OCI-LY3 (cell line): ENCODE data around the gene TGFBR1.

Experiments used
- EZH2phosphoT487 ChIP-seq: fragments of 200-600 bp; shearing (Covaris generic); IDR thresholded peaks from 2 replicates; pipeline ENCODE4 v1.6.1; 2018; ENCODE audit warnings: antibody characterized with exemption, mixed run types, low read depth
- TF ChIP-seq, protein P1 (sequence below): fragments of 200-600, 300-600 bp; sonication (generic); IDR thresholded peaks from 2 replicates; pipeline ENCODE4 v1.5.1; 2014; ENCODE audit warnings: antibody characterized with exemption, low read length, low read depth

DNA sequence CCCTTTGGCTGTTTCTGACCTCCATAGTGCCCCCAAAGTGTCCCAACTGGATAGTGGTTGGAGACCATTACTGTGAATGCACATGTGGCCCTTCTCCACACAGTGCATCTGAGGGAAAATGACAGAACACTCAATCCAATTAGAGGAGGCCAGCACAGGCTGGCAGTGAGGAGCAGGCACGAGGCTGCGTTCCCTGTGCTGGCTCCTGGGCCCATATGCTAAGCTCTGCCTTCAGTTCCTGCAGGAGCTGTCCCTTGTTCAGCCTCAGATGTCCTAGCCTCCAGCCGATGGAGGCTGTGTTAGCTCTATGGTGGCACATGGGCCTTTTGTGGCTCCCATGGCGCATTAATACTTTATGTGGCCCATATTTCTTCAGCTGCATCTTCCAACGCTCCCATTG, 81.0 kb downstream of the TGFBR1 start:
- TF ChIP-seq, protein P1, sequence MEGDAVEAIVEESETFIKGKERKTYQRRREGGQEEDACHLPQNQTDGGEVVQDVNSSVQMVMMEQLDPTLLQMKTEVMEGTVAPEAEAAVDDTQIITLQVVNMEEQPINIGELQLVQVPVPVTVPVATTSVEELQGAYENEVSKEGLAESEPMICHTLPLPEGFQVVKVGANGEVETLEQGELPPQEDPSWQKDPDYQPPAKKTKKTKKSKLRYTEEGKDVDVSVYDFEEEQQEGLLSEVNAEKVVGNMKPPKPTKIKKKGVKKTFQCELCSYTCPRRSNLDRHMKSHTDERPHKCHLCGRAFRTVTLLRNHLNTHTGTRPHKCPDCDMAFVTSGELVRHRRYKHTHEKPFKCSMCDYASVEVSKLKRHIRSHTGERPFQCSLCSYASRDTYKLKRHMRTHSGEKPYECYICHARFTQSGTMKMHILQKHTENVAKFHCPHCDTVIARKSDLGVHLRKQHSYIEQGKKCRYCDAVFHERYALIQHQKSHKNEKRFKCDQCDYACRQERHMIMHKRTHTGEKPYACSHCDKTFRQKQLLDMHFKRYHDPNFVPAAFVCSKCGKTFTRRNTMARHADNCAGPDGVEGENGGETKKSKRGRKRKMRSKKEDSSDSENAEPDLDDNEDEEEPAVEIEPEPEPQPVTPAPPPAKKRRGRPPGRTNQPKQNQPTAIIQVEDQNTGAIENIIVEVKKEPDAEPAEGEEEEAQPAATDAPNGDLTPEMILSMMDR, result no peak
- no peak for TF ChIP-seq EZH2phosphoT487
